OCI-LY1 (cell line): Measurements from ENCODE around the gene ENDOV.

Experiments used
- H2AFZ ChIP-seq: fragments of 200-600 bp; sonication (generic), shearing (Covaris generic); 2 replicates; pipeline ENCODE4 v1.6.0; 2014; ENCODE audit warnings: antibody characterized with exemption, mild to moderate bottlenecking, low read length
- H3F3A ChIP-seq: fragments of 200-600 bp; sonication (generic), shearing (Covaris generic); 2 replicates; pipeline ENCODE4 v1.6.0; 2014; ENCODE audit warnings: mild to moderate bottlenecking, antibody characterized with exemption, low read length, moderate library complexity; ENCODE audit not compliant: insufficient read depth
- H3K27ac ChIP-seq: fragments of 200-600 bp; sonication (generic); 2 replicates; pipeline ENCODE4 v1.5.1; 2014; ENCODE audit warnings: low read length, mixed run types, mild to moderate bottlenecking, low read depth; ENCODE audit not compliant: poor library complexity, severe bottlenecking
- H3K27me3 ChIP-seq: fragments of 200-600 bp; sonication (generic); 2 replicates; pipeline ENCODE4 v1.6.0; 2014; ENCODE audit warnings: antibody characterized with exemption, mild to moderate bottlenecking, low read length, moderate library complexity; ENCODE audit not compliant: insufficient read depth
- H3K36me3 ChIP-seq: fragments of 200-600 bp; sonication (generic); 2 replicates; pipeline ENCODE4 v1.6.1; 2014; ENCODE audit warnings: mild to moderate bottlenecking, antibody characterized with exemption, low read length, moderate library complexity, mixed read lengths; ENCODE audit not compliant: insufficient read depth
- H3K4me1 ChIP-seq: fragments of 200-600 bp; sonication (generic); 2 replicates; pipeline ENCODE4 v1.5.1; 2014; ENCODE audit warnings: mild to moderate bottlenecking, low read length, moderate library complexity; ENCODE audit not compliant: insufficient read depth, severe bottlenecking
- H3K4me2 ChIP-seq: fragments of 200-600 bp; sonication (generic), shearing (Covaris generic); 2 replicates; pipeline ENCODE4 v1.6.1; 2014; ENCODE audit warnings: low read length
- H3K4me3 ChIP-seq: fragments of 200-600 bp; sonication (generic); 2 replicates; pipeline ENCODE4 v1.5.1; 2014; ENCODE audit warnings: low read length, low read depth, mild to moderate bottlenecking, mixed read lengths; ENCODE audit not compliant: poor library complexity, severe bottlenecking
- H3K79me2 ChIP-seq: fragments of 200-600 bp; shearing (Covaris generic); 2 replicates; pipeline ENCODE4 v1.6.1; 2016; ENCODE audit warnings: mixed run types, low read length, mixed read lengths; ENCODE audit not compliant: insufficient read depth
- H3K9ac ChIP-seq: fragments of 200-600 bp; sonication (generic), shearing (Covaris generic); 2 replicates; pipeline ENCODE4 v1.6.1; 2014; ENCODE audit warnings: mild to moderate bottlenecking, low read length, mixed read lengths
- H3K9me2 ChIP-seq: fragments of 200-600 bp; sonication (generic), shearing (Covaris generic); 2 replicates; pipeline ENCODE4 v1.6.1; 2014; ENCODE audit warnings: low read depth, mild to moderate bottlenecking, low read length, mixed read lengths
- H3K9me3 ChIP-seq: fragments of 200-600 bp; shearing (Covaris generic); 2 replicates; pipeline ENCODE4 v1.6.1; 2014; ENCODE audit warnings: low read length, mixed read lengths
- H4K20me1 ChIP-seq: fragments of 200-600 bp; sonication (generic), shearing (Covaris generic); 2 replicates; pipeline ENCODE4 v1.6.0; 2016; ENCODE audit warnings: mild to moderate bottlenecking, low read length; ENCODE audit not compliant: insufficient read depth
- CTCF ChIP-seq: fragments of 200-600 bp; sonication (generic), shearing (Covaris generic); IDR thresholded peaks from 2 replicates; pipeline ENCODE4 v1.5.1; 2017; ENCODE audit warnings: mild to moderate bottlenecking, antibody characterized with exemption, low read length, moderate library complexity, mixed read lengths
- EZH2 ChIP-seq: fragments of 200-600 bp; sonication (generic), shearing (Covaris generic); IDR thresholded peaks from 2 replicates; pipeline ENCODE4 v1.8.0; 2017; ENCODE audit warnings: borderline replicate concordance, mixed run types, mild to moderate bottlenecking, antibody characterized with exemption, low read length, moderate library complexity, mixed read lengths

ENDOV gene

GRCh38 chr17:80480248-80480647 lies 65.3 kb downstream of the ENDOV start:
- Histone ChIP-seq H3F3A (no peaks in the 10 kb centered on the region), H3K9me2 (no peaks in the 10 kb centered on the region), H3K36me3 (no peaks in the 10 kb centered on the region), H3K79me2 (no peaks in the 10 kb centered on the region), H3K27ac (no peak overlapping the region), H3K9me3 (no peaks in the 10 kb centered on the region), H3K27me3 (no peaks in the 10 kb centered on the region), H4K20me1 (no peaks in the 10 kb centered on the region), H3K4me1 (peaks cover 20% of the 10 kb centered on the region), H3K4me3 (no peak overlapping the region), H2AFZ (no peak overlapping the region), H3K4me2 (no peak overlapping the region), H3K9ac (no peak overlapping the region)
- TF ChIP-seq CTCF (no peak), EZH2 (no peak)

DNA sequence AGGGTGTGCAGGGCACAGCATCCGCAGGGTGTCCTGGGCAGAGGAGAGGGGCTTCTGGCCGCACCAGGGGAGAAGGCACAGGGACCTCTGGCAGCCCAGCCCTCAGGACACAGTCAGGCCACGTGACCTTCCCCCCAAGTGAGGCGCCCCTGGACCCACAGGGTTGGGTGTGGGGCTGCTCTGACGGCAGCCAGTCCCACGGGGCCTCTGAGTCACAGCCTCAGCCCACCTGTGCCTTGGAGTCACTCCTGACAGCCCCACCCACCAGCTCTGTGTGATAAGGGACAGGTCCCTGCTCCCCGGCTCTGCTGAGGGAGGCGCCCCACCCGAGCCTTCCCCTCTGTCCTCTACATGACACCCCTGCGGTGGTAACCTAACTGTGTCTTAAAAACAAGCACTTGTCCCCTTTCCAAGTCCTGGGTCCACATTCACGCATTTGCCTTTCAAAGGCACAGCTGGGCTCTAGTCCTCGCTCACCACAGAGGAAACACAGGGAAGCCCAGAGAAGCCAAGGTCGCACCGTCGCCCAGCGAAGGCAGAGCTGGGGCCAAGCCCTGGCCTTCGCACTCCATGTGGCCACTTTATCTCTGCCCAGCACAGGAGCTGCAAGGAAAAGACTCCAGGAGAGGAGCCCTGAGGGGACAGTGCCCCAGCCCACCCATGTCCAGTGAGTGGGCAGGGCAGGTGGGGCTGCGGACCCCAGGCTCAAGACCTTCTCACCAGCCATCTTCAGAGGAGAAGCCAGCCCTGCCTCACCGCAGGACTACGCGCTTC lies 66.5 kb downstream of the ENDOV start:
- H3K9me2 ChIP-seq: no peaks in the 10 kb centered on the region
- H2AFZ ChIP-seq: no peak overlapping the region
- no peaks in the 10 kb centered on the region for H3F3A ChIP-seq
- H3K4me2 ChIP-seq: no peak overlapping the region
- TF ChIP-seq EZH2 (no peak), CTCF (no peak)
- H3K36me3 ChIP-seq: no peaks in the 10 kb centered on the region
- no peaks in the 10 kb centered on the region for H3K9me3 ChIP-seq
- H3K79me2 ChIP-seq: no peaks in the 10 kb centered on the region
- no peak overlapping the region for H3K27ac ChIP-seq
- H3K4me3 ChIP-seq: no peak overlapping the region
- no peak overlapping the region for H3K9ac ChIP-seq
- no peaks in the 10 kb centered on the region for H4K20me1 ChIP-seq
- H3K4me1 ChIP-seq: peaks cover 25% of the 10 kb centered on the region
- no peaks in the 10 kb centered on the region for H3K27me3 ChIP-seq

DNA sequence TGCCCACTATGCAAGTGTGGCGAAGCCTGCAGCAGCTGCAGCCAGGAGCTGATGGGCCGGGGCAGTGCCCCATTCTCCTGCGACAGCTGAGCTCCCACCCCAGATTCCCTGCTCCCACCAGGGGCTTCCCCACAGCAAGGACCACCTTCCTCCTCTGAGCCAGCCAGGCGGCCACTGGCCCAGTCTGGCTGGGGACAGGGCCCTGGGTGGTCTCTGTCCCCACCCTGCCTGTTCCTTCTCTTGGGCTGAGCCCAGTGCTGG lies 67.0 kb downstream of the ENDOV start:
- Histone ChIP-seq H3K9me3 (no peaks in the 10 kb centered on the region), H3K36me3 (no peaks in the 10 kb centered on the region), H3K4me1 (peaks cover 30% of the 10 kb centered on the region), H3K4me2 (no peak overlapping the region), H3K9me2 (no peaks in the 10 kb centered on the region), H3K27me3 (no peaks in the 10 kb centered on the region), H3K27ac (no peak overlapping the region), H3K9ac (no peak overlapping the region), H4K20me1 (no peaks in the 10 kb centered on the region), H2AFZ (no peak overlapping the region), H3K4me3 (no peak overlapping the region), H3K79me2 (no peaks in the 10 kb centered on the region), H3F3A (no peaks in the 10 kb centered on the region)
- no peak for TF ChIP-seq EZH2
- no peak for TF ChIP-seq CTCF
